ENCODE measurements around the gene TAF4. TPM values are rescaled to one million over a fixed set of nuclear protein-coding genes. Genes with fewer than 3 reads are reported as not detected.

Gene TAF4
- total and polyA plus RNA-seq, 3 donors from 2014 or later, result 30.7 to 111 (median 107) TPM

- WGBS, 2 donors, result 73 to 81% methylated on average over 15 to 32 of the region's 32 CpGs
- intact Hi-C loops (cut with DNase I; ENCODE audit: low total_unique reads), result no loop called here
- no peak for TF ChIP-seq POLR2A (IDR thresholded peaks at IDR 0.05)
- TF ChIP-seq CTCF (IDR thresholded peaks at IDR 0.05), result no peak
- Histone ChIP-seq H3K36me3 (ENCODE audit: low read depth, missing control alignments) (no peaks in the 10 kb centered on the region), H3K27ac (no peak overlapping the region), H3K27me3 (no peaks in the 10 kb centered on the region), H3K4me3 (no peak overlapping the region), H3K9me3 (no peaks in the 10 kb centered on the region), H3K4me1 (peaks cover 3% of the 10 kb centered on the region)
- no peak for DNase-seq
These were observed 140.7 kb downstream of the TAF4 start for GRCh38 chr20:61924858-61925554.

MicroRNAs within 50 kb of the gene (microRNA counts, 767-probe panel; counts per million panel counts)
- microRNA hsa-miR-1257, result 0 to 152 counts per million in 2 donors
- 3,426 to 5,940 counts per million in 2 donors for microRNA hsa-miR-3195

Small RNA genes within 50 kb of the gene (microRNA-seq; reads per million reads assigned to microRNA genes)
- gene MIR1257 (ENCODE audit: borderline number of aligned reads in 2 of 2, borderline replicate concordance in 1 of 2) (0.69 to 0.70 reads per million in 2 donors), gene MIR3195 (ENCODE audit: borderline number of aligned reads in 2 of 2, borderline replicate concordance in 1 of 2) (0 reads per million in 2 donors)

Small RNA genes within 50 kb of the gene (small RNA-seq; reads per million reads assigned to genes)
- 0 reads per million in 2 donors for gene MIR3195

Other genes with a start within 250 kb of the TAF4 start
- gene LSM14B, start 56.6 kb upstream of the TAF4 start, total RNA-seq, result 100 to 1,000 TPM; 116 to 137 TPM
- 91.0 TPM for gene LSM14B, start 56.6 kb upstream of the TAF4 start, polyA plus RNA-seq (ENCODE audit: insufficient read depth, low read depth, low replicate concordance)
- 100 to 1,000 TPM; 146 to 203 TPM for gene PSMA7, start 77.5 kb upstream of the TAF4 start, total RNA-seq
- 124 TPM for gene PSMA7, start 77.5 kb upstream of the TAF4 start, polyA plus RNA-seq (ENCODE audit: insufficient read depth, low read depth, low replicate concordance)
- 10 to 100 TPM; 54.6 to 69.5 TPM for gene SS18L1, start 77.9 kb upstream of the TAF4 start, total RNA-seq
- 16.2 TPM for gene SS18L1, start 77.9 kb upstream of the TAF4 start, polyA plus RNA-seq (ENCODE audit: insufficient read depth, low read depth, low replicate concordance)
- gene MTG2, start 117.1 kb upstream of the TAF4 start, total RNA-seq, result 10 to 100 TPM; 61.9 to 76.8 TPM
- gene MTG2, start 117.1 kb upstream of the TAF4 start, polyA plus RNA-seq (ENCODE audit: insufficient read depth, low read depth, low replicate concordance), result 53.3 TPM
- 1 to 10 TPM; 1.1 to 2.5 TPM for gene HRH3, start 154.4 kb upstream of the TAF4 start, total RNA-seq
- gene HRH3, start 154.4 kb upstream of the TAF4 start, polyA plus RNA-seq (ENCODE audit: insufficient read depth, low read depth, low replicate concordance), result 0.67 TPM
- gene OSBPL2, start 172.6 kb upstream of the TAF4 start, total RNA-seq, result 10 to 100 TPM; 49.8 to 57.2 TPM
- gene OSBPL2, start 172.6 kb upstream of the TAF4 start, polyA plus RNA-seq (ENCODE audit: insufficient read depth, low read depth, low replicate concordance), result 48.5 TPM
- gene ADRM1, start 237.1 kb upstream of the TAF4 start, total RNA-seq, result 100 to 1,000 TPM; 283 to 286 TPM
- 191 TPM for gene ADRM1, start 237.1 kb upstream of the TAF4 start, polyA plus RNA-seq (ENCODE audit: insufficient read depth, low read depth, low replicate concordance)

All from testis (tissue), 3 donors.